M059J (cell line): Measurements from ENCODE around the gene NPAS3. TPM values are rescaled to one million over a fixed set of nuclear protein-coding genes. Genes with fewer than 3 reads are reported as not detected.
A peak's percentile ranks its signal among the peaks of the same experiment; 100 is the strongest.

Experiments used
- DNase-seq: peaks from one replicate; pipeline ENCODE4 v3.0.0-alpha.2; 2012; ENCODE audit warnings: low read depth
- total RNA-seq: library from RNA; depleted of rRNA; stranded (reverse); fragments of >200 nt; shearing (Covaris generic); gene quantifications from 2 replicates; pipeline ENCODE4 v1.2.3, GENCODE V29; 2014

The NPAS3 gene
- total RNA-seq, 1 experiment from 2014 or later, result 2.7 TPM

- DNase-seq, result peak; percentile 43
Measured at GRCh38 chr14:33709283-33709682, 770.6 kb downstream of the NPAS3 start.

- DNase-seq, result no peak
Measured at GRCh38 chr14:33709711-33710110, 771.0 kb downstream of the NPAS3 start.

- DNase-seq, result peak; percentile 34
Measured at GRCh38 chr14:33710273-33710672, 771.6 kb downstream of the NPAS3 start.

- no peak for DNase-seq
Measured at GRCh38 chr14:33711194-33711593, 772.5 kb downstream of the NPAS3 start.

GRCh38 chr14:33711811-33712216 is 773.1 kb downstream of the NPAS3 start:
- no peak for DNase-seq

- peak; percentile 83 for DNase-seq
Measured at GRCh38 chr14:33714527-33715226, 776.0 kb downstream of the NPAS3 start.

- DNase-seq, result no peak
Measured at GRCh38 chr14:33715227-33715528, 776.5 kb downstream of the NPAS3 start.

GRCh38 chr14:33716921-33717320 is 778.2 kb downstream of the NPAS3 start:
- DNase-seq, result no peak

- DNase-seq, result no peak
Measured at GRCh38 chr14:33717866-33718265, 779.2 kb downstream of the NPAS3 start.

- no peak for DNase-seq
Measured at GRCh38 chr14:33720284-33720787, 781.7 kb downstream of the NPAS3 start.

GRCh38 chr14:33726685-33727084 is 788.0 kb downstream of the NPAS3 start:
- no peak for DNase-seq

GRCh38 chr14:33727606-33728005 is 788.9 kb downstream of the NPAS3 start:
- no peak for DNase-seq

GRCh38 chr14:33728010-33728498 is 789.4 kb downstream of the NPAS3 start:
- DNase-seq, result peak; percentile 47

GRCh38 chr14:33730156-33730555 is 791.5 kb downstream of the NPAS3 start:
- DNase-seq, result no peak

- DNase-seq, result no peak
Measured at GRCh38 chr14:33732175-33732574, 793.5 kb downstream of the NPAS3 start.

GRCh38 chr14:33733310-33733709 is 794.6 kb downstream of the NPAS3 start:
- DNase-seq, result no peak

- DNase-seq, result no peak
Measured at GRCh38 chr14:33733721-33734120, 795.0 kb downstream of the NPAS3 start.

- no peak for DNase-seq
Measured at GRCh38 chr14:33734387-33734786, 795.7 kb downstream of the NPAS3 start.

- DNase-seq, result no peak
Measured at GRCh38 chr14:33736299-33736825, 797.7 kb downstream of the NPAS3 start.

GRCh38 chr14:33736979-33737378 is 798.3 kb downstream of the NPAS3 start:
- no peak for DNase-seq

- DNase-seq, result peak; percentile 95
Measured at GRCh38 chr14:33737446-33737845, 798.8 kb downstream of the NPAS3 start.

- no peak for DNase-seq
Measured at GRCh38 chr14:33738029-33738428, 799.4 kb downstream of the NPAS3 start.

- DNase-seq, result peak; percentile 64
Measured at GRCh38 chr14:33738491-33738890, 799.8 kb downstream of the NPAS3 start.

GRCh38 chr14:33740531-33740930 is 801.9 kb downstream of the NPAS3 start:
- DNase-seq, result no peak
